Hematopoietic multipotent progenitor cell treated with erythropoietin and hydrocortisone succinate and interleukin-3 and kit ligand, for 6 days (in vitro differentiated cells): ENCODE data around the gene CSAG3.
"Not testable (repeated sequence)": the region's sequence is repeated elsewhere in the genome, so short reads cannot be mapped to it uniquely, and the experiment has no call there.

Experiments used
- DNase-seq: peaks from one replicate; pipeline ENCODE4 v3.0.0-alpha.2; 2015

CSAG3 gene

GRCh38 chrX:152758918-152759317 lies at the start of gene CSAG3:
CSAG3 (plus strand) TSS chrX:152759218.
- not testable (repeated sequence) for DNase-seq

GRCh38 chrX:152713195-152713594 lies 45.8 kb upstream of the CSAG3 start:
- not testable (repeated sequence) for DNase-seq

DNA sequence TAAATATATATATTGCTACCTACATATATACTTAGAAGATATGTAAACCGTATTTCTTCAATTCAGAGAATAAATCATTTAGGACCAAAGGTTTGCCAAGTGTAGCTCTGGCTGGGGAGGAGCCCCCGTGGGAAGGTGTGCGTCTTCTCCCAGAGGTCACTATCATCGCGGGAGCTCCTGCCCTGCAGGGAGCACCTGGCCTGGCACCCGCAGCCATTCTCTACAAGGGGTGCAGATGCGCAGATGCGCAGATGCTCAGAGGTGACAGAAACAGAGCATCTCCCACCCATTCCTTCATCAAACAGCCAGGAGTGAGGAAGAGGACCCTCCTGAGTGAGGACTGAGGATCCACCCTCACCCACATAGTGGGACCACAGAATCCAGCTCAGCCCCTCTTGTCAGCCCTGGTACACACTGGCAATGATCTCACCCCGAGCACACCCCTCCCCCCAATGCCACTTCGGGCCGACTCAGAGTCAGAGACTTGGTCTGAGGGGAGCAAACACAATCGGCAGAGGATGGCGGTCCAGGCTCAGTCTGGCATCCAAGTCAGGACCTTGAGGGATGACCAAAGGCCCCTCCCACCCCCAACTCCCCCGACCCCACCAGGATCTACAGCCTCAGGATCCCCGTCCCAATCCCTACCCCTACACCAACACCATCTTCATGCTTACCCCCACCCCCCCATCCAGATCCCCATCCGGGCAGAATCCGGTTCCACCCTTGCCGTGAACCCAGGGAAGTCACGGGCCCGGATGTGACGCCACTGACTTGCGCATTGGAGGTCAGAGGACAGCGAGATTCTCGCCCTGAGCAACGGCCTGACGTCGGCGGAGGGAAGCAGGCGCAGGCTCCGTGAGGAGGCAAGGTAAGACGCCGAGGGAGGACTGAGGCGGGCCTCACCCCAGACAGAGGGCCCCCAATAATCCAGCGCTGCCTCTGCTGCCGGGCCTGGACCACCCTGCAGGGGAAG lies 44.9 kb upstream of the CSAG3 start, which contains the start of gene MAGEA2B:
Gene MAGEA2B (plus strand): TSS at position 814 of the 973 bp plus-strand sequence. CDS start 2,479 bp downstream, outside the sequence.
- DNase-seq, result not testable (repeated sequence)

- DNase-seq, result no peak
Measured at GRCh38 chrX:152725409-152725808, 33.6 kb upstream of the CSAG3 start.

- DNase-seq, result no peak
Measured at GRCh38 chrX:152733261-152733975, 25.6 kb upstream of the CSAG3 start, which contains the start of the genes CSAG1 and MAGEA12. CSAG1 (minus strand) TSS chrX:152733721; CDS start chrX:152732460, 1,261 bp downstream. MAGEA12 (plus strand) TSS chrX:152733757; CDS start chrX:152736162, 2,405 bp downstream.

DNA sequence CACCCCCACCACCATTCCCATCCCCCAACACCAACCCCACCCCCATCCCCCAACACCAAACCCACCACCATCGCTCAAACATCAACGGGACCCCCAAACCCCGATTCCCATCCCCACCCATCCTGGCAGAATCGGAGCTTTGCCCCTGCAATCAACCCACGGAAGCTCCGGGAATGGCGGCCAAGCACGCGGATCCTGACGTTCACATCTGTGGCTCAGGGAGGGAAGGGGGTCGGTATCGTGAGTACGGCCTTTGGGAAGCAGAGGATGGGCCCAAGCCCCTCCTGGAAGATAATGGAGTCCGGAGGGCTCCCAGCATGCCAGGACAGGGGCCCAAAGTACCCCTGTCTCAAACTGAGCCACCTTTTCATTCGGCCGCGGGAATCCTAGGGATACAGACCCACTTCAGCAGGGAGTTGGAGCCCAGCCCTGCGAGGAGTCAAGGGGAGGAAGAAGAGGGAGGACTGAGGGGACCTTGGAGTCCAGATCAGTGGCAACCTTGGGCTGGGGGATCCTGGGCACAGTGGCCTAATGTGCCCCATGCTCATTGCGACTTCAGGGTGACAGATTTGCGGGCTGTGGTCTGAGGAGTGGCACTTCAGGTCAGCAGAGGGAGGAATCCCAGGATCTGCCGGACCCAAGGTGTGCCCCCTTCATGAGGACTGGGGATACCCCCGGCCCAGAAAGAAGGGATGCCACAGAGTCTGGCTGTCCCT lies 24.7 kb upstream of the CSAG3 start:
- not testable (repeated sequence) for DNase-seq

GRCh38 chrX:152735101-152735500 lies 23.9 kb upstream of the CSAG3 start:
- no peak for DNase-seq

- no peak for DNase-seq
Measured at GRCh38 chrX:152735860-152736511, 23.0 kb upstream of the CSAG3 start.

GRCh38 chrX:152736528-152736927 lies 22.5 kb upstream of the CSAG3 start:
- not testable (repeated sequence) for DNase-seq

DNA sequence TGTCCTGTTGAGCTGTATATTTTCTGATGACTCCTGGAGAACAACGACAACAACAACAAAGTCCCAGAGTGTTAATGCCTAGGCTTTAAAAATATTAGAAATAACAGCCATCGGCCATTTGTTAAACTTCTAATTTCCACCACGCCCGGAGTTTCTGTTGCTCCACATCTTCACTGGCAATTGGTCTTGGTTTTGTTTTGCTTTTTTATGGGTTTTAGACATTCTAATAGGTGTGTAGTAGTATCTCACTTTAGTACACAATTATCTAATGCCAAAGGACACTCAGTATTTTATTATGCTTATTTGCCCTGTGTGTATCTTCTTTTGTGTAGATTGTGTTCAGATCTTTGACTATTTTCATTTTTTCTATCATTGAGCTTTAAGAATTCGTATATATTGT lies 20.5 kb upstream of the CSAG3 start:
- DNase-seq, result no peak

GRCh38 chrX:152753686-152754650 lies 5.0 kb upstream of the CSAG3 start, which contains the start of gene MAGEA2:
MAGEA2 (minus strand) TSS chrX:152753842; CDS start chrX:152751363, 2,479 bp downstream.
- not testable (repeated sequence) for DNase-seq

GRCh38 chrX:152754871-152755270 lies 4.1 kb upstream of the CSAG3 start:
- DNase-seq, result not testable (repeated sequence)

DNA sequence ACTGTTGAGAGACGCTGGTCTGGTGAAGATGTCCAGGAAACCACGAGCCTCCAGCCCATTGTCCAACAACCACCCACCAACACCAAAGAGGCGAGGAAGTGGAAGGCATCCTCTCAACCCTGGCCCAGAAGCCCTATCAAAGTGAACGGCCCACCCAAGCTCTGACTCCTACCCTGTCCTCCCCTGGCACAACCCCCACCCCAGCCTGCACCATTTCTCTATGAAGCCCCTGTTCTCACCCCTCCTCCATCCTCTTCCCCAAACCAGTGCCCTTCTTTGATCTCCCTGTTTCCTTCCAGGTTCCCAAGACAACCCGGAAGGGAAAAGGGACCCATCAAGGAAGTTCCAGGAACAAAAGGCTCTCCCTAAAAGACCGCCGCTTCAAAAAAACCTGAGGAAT lies 526 bp downstream of the CSAG3 start:
- not testable (repeated sequence) for DNase-seq

GRCh38 chrX:152761582-152761981 lies 2.6 kb downstream of the CSAG3 start:
- not testable (repeated sequence) for DNase-seq

DNA sequence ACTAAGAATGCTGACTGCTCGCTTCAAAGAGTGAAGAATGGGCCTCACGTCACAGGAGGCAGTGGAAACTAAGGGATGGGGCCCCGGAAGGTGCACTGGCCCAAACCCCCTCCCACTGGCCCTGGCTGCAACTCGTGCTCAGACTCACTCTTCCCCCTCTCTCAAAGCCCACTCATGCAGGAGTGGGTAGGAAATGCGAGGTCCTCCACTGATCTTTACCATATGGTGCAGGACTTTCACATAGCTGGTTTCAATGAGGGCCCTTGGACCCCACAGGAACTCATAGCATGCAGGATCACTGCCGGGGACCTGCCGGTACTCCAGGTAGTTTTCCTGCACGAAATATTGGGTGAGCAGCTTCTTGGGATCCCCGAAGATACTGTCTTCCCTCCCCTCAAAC lies 7.5 kb downstream of the CSAG3 start:
- not testable (repeated sequence) for DNase-seq

- not testable (repeated sequence) for DNase-seq
Measured at GRCh38 chrX:152769549-152770289, 10.7 kb downstream of the CSAG3 start, which contains the start of gene MAGEA6. MAGEA6 (minus strand) TSS chrX:152769689; CDS start chrX:152767650, 2,039 bp downstream.

- DNase-seq, result not testable (repeated sequence)
Measured at GRCh38 chrX:152787062-152787461, 28.0 kb downstream of the CSAG3 start.

GRCh38 chrX:152798945-152799344 lies 39.9 kb downstream of the CSAG3 start:
- DNase-seq, result no peak

DNA sequence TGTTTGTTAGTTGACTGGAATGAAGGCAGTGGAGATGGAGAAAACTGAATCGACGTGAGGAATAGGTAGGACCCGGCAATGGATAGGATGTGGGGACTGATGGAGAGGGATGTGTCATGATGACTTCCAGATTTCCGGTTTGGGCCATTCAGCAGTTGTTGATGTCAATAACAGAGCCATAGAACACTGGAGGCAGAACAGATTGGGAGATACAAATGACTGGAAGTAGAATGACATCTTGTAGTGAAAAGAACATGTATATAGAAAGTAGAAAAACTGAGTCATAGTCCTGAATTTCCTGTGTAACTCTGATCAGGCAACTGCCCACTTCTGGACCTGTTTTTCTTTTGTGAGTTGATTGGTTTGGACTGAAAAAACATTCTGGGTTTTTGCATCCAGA lies 47.0 kb downstream of the CSAG3 start:
- DNase-seq, result no peak
